NCI-H82 treated with DMSO at 0.1 percent for 48 hours (cell line): ENCODE measurements around the gene KLF16.
A peak's percentile ranks its signal among the peaks of the same experiment; 100 is the strongest.

Experiments
- DNase-seq: peaks from one replicate; lab custom pipeline; 2025; ENCODE audit not compliant: unreplicated experiment; lab: John Stamatoyannopoulos, UW

The KLF16 gene

DNA sequence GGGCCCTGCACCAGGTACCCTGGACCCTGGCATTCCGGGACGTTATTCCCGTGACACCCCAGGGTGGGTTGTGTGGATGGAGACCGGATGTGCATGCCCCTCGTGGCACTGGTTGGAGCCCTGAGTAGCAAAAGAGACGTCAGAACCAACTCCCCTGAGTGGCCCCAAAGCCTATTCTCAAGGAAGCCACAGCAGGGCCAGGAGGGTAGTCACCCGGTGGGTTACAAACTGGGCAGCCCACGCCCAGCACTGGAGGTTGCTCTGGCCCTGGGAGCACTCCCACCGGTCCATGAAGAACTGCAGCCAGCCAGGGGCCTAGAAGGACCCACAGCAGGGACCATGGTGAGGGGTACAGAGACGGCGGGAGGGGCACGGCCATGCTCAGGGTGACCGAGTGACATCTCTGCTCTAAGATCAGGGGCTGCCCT is 7.5 kb downstream of the KLF16 start:
- no peak for DNase-seq

DNA sequence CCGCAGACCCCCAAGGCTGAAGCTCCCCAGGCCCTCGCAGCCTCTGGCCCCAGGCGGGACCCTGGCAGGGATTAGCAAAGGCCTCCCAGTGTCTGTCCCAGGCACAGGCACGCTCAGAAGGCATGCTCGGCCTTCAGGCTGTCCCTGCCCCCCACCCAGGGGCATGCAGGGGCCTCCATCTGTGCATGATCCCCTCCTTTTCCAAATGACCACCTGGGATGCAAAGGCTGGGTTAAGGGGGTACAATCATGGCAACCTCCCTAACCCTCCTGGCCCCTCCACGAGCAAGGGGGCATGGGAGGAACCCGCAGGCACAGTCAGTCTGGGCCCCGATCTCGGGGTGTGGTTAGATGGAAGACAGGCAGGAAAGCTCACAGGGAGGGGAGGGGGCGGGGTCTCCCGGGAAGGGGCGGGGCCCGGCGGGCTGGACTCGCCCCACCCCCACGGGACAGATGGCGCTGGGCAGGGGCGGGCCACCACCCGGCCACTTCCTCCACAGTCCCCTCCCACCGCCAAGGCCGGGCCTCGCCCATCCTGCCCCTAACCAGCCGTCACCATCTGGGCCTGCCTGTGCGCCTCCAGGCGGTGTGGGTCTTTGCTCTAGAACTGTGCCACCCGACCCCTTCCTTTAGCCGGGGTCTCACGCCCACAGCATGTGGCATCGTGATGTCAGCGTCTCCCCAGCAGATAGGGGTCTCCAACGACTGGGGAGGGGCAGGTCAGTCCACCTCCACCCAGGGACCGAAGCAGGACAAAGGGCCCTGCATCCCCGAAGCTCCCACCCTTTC is 8.1 kb downstream of the KLF16 start:
- peak; percentile 77 for DNase-seq

DNA sequence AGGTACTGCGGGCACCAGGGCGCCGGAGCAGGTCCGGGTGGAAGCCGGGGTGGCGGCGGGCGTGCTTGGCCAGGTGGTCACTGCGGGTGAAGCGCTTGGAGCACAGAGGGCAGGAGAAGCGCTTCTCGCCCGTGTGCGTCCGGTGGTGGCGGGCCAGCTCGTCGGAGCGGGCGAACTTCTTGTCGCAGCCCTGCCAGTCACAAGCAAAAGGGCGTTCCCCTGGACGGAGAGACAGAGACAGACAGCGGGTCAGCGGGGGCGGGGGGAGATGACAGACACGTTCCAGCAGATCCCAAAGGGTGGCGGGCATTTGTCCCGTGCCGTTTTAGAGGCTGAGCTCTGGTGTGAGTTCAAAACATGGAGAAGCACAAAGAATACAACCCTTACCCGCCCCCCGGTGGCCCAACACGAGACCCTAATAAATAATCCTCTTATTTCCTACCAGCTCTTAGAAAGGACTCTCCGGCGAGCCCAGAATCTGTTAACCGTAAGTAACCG is 8.8 kb downstream of the KLF16 start:
- peak; percentile 26 for DNase-seq

DNA sequence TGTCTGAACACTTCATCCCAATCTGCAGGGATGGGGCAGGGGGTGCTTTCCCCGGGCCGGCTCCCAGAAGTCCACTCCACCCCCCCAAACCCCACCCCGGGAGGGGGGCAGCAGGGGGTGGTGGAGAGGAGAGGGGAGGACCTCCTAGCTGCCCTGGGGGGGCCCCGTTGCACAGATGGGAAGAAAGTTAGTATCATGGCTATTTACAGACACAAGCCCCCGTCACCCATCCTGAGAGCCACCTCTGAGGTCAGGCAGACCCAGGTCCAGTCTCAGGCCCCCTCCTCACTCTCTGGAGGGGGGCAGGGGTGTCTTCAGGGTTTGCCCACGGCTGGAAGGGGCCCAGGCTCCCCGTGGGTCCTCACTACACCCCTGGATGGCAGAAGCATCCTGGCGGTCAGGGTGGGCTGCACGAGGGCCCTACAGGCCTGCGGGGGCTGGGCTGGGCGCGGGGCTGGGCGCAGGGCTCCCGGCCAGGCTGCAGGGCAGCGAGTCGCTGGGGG is 9.3 kb downstream of the KLF16 start:
- no peak for DNase-seq

DNA sequence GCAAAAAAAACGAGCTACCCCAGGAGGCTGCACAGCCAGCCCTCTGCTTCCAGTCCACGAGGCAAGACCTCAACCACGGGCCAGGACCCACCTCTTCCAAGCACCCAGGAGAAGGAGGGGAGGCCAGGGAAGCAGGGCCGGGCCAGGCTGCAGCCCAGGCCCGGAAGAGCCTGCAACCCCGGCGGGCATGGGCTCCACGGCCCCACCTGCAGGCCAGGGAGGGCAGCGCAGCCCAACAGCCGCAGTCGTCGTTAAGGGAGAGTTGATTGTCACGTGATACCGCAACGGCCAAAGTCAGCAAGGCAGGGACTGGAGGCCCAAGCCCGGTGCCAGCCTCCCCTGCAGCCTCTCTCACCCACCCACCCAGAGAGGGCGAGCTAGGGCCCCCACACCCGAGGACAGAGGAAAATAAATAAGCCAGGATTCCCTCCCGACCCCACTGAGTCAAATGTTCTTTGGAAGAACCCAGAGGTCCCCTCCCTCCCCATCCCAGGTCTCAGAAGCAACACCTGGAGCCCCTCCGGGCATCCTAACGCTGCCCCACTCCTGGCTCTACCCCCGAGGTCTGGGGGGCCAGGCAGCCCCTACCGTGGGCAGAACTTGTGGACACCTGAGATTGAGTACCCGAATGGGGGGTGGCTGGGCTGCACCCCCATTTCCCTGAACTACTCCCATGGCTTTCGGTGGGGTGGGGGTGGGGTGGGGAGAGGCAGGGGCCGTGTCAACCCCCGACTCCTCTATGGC is 9.9 kb downstream of the KLF16 start:
- peak; percentile 42 for DNase-seq

DNA sequence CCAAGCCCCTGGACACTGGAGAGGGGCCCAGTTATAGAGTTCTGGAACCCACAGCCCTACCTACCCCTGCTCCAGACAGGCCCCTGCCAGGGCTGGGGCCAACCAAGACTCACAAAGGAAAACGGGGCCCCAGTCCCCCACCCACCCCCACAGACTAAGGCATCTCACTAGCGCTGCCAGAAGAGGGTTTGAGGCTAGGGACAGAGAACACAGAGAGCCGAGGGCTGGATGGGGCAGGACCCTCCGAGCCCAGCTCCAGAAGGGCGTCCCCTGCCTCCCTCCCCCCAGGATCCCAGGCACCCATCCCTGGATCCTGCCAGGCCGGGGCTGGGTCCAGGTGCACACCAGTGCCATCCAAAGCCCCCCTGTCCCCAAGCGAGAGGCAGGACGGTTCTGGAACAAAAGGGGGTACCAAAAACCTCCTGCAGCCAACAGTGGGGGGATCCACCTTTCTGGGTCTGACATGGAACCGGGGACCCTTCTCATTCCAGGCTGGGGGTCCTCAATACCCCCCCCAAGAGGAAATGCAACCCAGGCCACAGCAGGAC is 10.7 kb downstream of the KLF16 start:
- DNase-seq: no peak

DNA sequence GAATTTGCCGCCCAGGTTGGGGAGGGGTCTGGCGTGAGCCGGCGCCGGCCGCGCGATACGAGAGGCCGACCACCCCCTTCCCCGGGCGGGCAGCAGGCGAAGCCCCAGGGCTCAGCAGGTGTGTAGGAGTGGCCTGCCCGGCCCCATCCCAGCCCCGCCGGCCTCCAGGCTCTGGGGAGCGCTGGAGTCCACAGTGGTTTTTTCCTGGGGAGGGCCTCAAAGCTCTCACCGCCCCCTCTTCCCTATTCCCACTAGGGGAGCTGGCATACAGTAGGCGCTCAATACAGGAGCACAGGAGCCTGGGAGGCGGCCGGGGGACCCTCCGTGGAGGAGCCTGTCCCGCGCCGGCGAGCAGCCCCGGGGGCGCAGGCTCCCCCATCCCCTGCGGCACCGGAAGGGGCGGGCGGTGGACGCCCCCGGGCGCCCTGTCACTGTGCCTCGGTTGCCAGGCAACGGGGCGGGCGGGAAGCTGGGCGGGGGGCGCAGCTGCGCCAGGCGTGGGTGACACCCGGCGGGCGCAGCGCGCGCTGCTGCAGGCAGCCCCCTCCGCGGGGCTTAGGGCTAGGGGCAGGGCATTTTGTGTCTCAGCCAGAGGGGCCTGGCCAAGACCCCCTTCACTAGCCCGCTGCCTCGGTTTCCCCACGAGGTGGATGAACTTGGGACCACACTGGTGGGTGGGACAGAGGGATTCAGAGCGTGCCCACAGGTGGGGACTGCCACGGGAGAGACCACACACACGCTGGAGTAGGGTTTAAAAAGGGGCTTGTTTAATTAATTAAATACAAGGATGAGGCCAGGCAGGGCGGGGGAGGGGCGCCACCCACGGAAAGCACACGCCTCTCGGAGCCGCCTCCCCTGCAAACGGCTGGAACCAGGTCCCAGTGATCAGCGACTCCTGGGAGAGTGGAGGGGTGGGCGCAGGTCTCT is 11.5 kb downstream of the KLF16 start:
- peak; percentile 6 for DNase-seq

DNA sequence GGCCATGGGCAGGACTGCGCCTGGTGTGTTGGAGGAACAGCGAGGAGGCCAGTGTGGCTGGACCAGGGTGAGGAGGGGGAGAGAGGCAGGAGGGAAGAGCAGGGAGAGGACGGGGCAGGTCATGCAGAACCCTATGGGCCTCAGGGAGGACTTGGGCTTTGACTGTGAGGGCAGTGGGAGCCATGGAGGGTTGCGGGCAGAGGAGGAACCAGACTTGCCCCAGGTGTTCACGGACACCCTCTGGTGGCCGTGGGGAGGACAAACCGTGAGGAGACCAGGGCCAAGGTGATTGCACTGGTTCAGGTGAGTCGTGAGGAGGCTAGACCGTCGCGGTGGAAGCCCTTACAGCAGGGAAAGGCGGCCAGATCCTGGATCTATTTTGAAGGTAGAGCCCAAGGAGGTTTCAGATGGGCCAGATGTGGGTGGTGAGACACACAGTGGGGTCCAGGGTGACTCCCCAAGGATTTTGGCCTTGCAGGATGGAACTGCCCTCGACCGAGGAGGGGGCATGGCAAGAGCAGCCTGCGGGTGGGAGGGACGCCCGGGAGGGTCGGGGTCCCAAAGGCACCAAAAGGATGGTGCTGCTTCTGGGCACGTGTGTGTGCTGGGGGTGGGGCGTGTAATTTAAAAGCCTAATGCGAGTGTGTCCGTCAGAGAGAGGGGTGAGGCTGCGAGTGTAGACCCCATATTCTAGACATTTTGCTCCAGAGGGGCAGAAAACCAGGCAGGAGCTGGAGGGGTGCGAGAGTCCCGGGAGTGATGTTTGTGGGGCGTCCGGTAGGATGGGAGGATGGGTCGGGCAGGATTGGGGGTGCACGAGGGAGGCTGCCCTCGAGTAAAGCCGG is 12.3 kb downstream of the KLF16 start:
- no peak for DNase-seq

DNA sequence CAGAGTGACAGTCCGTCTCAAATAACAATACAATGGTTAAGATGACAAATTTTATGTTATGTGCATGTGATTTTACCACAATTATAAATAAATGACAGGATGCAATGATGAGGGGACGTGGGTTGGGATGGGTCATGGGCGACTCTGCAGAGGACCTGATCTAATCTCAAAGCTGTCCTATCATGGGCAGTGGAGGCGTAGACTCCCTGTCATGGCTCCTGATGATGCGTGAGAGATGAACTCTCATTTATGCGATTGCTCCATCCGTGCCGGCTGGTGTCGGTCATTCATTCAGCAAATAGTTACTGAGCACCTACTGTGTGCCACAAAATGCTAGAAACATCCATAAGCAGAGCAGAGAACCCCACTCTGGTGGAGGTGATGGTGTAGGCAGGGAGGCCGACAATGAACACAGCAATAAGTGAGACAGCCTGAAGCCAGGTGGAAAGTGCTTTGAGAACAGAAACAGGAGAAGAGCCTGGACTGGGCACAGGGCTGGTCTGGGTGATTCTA is 13.4 kb downstream of the KLF16 start:
- DNase-seq: no peak

DNA sequence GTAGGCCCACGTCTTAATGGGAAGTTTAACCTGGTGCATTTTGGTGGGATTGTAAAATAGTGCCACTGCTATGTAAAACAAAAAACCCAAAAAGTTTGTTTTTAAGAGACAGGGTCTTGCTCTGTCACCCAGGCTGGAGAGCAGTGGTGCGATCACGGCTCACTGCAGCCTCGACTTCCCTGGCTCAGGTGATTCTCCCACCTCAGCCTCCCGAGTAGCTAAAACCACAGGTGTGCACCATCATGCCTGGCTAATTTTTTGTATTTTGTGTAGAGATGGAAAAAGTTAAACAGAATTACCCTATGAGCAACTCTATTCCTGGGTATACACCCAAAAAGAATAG is 14.3 kb downstream of the KLF16 start:
- DNase-seq: no peak

DNA sequence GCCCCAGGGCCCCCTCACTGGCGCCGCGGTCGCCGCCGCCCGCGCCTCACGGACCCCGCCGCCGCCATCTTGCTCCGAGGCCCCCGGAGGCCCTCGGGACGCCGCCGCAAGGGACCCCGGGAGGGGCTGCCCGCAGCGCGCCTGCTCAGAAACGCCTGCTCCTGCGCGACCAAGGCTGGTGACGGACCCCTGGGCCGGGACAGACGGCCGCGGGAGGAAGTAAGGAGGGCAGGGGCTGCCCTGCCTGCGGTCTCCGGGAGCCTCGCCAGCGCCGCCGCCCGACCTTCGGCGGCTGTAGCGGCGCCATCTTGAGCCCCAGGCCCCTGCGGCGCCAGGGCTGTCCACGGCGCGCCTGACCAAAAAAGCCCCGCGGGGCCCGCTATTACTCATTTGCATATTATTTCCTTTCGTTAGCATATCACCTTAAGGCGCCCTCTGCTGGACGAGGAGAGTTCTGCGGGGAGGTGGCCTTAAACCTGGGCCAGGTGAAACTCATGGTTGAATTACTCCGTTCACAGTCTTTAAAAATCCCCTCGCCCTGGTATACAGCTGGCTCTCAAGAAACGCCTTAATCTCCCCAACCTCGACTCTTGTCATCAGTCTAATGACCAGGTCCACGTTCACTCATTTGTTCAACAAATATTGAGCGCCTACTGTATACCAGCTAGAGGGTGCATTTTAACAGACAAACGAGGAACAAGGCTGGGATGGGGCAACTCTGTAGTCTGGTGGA is 14.8 kb downstream of the KLF16 start, which contains the start of gene REXO1:
REXO1 (minus strand) TSS at position 85 of the 733 bp plus-strand sequence. CDS start 125 bp downstream, outside the sequence.
- DNase-seq: peak; percentile 60

DNA sequence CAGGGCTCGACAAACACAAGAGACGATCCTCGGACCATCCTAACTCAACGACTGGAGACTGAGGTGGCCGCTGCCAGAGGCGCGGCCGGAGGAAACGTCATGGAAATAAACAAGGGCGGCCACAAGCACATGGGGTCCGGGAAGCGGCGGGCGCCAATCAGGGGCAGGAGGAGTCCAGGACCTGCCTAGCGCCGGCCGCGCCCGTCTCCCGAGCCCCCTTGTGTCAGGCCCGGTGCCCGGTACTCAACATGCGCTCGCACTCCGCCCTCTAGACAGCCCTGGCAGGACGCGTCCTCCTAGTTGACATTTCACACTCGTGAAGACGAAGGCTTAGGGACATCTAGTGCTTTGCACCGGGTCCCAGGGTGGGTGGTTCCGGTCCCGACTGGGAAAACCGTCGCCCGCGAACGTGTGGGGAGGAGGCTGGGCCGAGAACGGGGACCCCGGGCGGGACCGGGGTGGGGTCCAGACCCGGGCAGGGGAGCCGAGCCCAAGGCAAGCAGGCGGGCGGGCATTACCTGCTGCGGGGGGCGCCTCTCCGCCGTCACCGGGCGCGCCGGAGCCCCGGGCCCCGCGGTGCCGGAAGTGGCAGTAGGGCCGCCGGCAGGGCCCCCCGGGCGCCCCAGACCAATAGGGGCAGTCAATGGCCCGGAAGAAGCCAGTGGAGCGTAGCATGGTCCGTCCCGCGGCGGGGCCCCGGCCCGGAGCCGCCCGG is 15.5 kb downstream of the KLF16 start:
- DNase-seq: no peak

DNA sequence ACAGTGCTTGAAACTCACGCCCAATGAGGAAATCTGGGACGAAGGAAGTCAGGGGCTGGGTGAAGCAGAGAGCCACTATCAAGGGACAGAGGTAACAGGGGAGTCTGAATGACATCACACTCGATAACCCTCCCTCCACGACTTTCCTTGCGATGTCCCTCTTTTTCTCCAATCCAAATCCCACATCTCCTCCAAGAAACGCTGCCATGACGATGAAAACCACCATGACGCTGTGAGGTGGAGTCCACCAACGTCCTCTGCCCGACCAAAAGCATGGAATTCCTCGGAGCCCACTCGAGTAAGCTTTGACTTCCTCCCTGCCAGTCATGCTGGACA is 16.1 kb downstream of the KLF16 start:
- no peak for DNase-seq

DNA sequence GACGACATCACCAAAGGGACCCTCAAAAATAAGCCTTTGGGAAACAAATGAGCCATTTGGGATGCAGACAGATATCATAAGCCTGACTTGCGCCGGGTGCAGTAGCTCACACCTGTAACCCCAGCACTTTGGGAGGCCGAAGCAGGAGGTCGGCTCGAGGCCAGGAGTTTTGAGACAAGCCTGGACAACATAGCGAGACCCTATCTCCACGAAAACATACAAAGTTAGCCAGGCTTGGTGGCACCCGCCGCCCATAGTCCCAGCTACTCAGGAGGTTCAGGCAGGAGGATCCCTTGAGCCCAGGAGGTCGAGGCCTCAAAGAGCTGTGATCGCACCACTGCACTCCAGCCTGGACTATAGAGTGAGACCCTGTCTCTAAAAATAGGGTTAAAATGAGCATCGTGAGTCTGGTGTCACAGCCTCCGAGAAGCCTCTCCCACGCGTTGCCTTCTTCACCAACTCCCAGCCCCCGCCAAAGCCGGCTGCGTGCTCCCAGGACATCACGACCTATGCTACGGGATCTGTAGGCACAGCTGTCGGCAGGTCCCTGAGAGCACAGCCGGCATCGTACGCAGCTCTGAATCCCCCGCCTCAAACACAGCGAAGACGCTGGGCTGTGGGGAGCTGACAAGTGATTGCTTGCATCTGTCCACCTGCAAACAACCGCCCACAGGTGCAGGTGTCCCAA is 16.7 kb downstream of the KLF16 start:
- no peak for DNase-seq

DNA sequence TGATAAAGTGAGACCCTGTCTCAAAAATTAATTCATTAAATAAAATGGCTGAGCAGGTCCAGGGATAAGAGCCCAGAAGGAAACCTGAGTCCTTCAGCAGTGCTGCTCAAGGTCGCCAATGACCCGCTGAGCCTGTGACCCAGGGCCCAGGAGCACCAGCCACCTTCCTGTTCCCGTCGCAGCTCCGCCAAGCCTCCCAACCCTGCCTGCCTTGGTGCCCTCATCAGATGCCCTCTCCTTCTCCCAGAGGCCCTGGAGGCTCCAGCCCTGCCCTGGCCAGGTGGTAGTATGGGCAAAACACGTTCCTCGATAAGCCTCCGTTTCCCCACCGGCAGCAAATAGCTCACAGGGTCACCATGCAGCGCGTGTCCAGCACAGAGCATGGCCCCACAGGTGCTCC is 17.7 kb downstream of the KLF16 start:
- no peak for DNase-seq

DNA sequence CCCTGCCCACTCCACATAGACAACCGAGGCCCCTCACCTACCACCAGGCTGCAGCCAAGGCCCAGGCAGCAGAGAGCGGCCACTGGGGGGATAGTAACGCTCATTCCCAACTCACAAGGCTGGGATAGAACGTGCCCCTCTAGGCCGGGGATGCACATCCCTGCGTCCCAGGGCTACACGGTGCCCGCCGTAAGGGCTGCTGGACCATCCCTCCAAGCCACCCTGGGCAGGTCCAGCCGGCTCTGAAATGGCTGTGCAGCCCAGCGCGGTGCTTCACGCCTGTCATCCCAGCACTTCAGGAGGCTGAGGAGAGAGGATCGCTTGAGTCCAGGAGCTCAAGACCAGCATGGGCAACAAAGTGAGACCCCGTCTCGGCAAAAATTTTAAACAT is 18.3 kb downstream of the KLF16 start:
- DNase-seq: no peak

DNA sequence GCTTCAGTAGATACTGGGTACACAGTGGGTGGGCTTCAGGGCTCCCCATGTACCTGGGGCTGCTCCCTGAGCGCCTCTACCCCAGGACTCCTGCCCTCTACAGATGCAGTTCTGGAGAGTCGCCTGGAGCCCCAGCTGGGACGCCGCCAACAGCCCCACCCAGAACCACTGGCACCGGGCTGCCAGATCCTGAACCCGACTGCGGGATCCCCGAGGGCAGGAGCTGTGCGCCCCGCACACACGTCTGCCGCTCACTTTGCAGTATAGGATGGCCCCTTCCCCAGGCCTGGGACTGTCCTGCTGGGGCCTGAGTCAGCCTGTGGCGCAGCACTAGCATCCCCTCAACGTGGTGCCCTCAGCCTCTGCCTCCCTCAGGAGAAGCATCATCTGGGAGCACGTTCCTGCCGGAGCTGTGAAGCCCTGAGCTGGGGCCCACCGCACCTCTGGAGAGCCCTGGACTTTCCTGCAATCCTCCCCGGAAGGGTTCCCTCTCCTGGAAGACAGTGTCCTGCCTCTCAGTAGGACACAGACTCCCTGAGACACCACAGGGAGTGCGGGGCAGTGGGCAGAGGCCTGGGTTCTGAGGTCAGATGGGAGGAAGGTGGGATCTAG is 18.8 kb downstream of the KLF16 start:
- no peak for DNase-seq
